HG03460 (cell line): Measurements from ENCODE around the gene GADD45GIP1.

Experiments used
- ATAC-seq: cut with Tn5 transposase; IDR thresholded peaks from one replicate; pipeline ENCODE4 v1.9.1; 2021; ENCODE audit not compliant: unreplicated experiment

GADD45GIP1 gene

DNA sequence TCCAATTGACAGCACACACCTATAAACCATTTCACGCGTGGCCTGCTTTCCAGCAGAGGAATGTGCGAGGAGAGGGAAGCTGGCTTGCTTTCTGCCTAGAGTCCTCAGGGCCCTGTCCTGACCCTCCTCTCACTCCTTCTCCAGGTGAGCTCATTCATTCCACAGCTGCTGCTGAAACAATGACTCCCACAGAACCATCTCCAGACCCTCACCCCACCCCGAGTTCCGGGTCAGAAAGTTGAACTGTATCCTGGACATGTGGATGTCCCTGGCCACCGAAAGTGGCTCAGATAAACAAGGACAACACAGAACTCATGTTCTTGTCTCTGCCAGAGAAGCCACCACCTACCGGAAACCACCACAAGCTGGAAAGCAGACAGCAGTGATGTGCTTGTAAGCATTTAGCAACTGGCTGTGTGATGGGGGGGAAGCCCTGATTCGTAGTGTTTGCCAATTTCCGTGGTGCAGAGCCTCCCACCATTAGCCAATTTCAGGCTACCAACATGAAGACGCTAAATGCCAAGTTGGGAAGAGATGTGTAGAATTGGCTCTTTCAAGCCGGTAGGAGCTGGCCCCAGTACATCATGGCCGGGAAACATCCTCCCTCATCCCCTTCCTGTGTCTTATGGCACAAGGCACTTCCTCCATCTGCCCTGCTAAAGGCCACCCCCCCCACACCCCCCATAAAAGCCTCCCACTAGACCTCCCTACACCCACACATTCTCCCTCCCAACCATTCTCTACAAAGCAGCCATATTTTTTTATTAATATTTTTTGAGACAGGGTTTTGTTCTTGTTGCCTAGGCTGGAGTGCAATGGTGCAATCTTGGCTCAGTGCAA lies 43.0 kb downstream of the GADD45GIP1 start:
- ATAC-seq = no peak

GRCh38 chr19:12913011-12913561 lies 43.9 kb downstream of the GADD45GIP1 start:
- no peak for ATAC-seq

DNA sequence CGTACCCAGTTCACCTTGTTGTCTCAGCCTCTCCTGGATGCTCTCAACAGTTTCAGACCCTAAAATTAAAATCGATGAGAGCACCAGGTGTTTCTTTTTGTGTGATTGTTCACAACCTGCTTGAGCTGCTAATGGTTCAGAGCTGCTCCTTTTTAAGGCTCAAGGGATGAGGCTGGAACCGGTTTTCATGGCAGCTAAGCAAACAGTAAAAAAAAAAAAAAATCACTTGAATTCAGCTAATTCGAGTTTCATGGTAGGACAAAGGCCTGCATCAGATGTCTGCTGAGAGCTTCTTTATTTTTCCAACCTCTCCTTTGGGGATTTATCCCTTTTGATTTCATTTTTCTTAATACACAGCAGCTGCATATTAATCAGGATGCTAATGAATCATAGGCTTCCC lies 44.5 kb downstream of the GADD45GIP1 start:
- no peak for ATAC-seq

- ATAC-seq = no peak
Observed at GRCh38 chr19:12907166-12907565, 49.9 kb downstream of the GADD45GIP1 start.
